HG03095 (cell line): Measurements from ENCODE around the gene ZNF362.
"Not testable (repeated sequence)": the region's sequence is repeated elsewhere in the genome, so short reads cannot be mapped to it uniquely, and the experiment has no call there.

Source experiments
- ATAC-seq: cut with Tn5 transposase; IDR thresholded peaks from one replicate; pipeline ENCODE4 v1.9.1; 2021; ENCODE audit warnings: moderate library complexity; ENCODE audit not compliant: unreplicated experiment

The ZNF362 gene

DNA sequence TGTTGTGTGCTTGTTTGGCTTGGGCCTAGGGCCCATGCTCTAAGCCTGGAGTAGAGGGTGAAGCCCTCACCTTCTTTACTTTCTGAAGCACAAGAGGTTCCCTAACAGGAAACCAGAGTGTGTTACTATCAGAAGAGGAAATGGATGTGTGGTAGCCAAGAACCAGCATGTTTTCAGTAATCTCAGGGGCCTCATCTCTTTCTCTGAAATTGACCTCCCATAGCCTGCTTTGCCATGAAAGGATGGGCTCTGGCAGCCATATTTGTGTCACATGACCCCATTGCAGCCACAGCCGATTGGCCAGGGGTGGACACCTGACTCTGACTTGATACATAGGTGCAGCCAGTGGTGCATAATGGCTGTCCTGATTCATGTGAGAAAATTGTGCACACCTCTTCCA, 46.0 kb downstream of the ZNF362 start:
- no peak for ATAC-seq

DNA sequence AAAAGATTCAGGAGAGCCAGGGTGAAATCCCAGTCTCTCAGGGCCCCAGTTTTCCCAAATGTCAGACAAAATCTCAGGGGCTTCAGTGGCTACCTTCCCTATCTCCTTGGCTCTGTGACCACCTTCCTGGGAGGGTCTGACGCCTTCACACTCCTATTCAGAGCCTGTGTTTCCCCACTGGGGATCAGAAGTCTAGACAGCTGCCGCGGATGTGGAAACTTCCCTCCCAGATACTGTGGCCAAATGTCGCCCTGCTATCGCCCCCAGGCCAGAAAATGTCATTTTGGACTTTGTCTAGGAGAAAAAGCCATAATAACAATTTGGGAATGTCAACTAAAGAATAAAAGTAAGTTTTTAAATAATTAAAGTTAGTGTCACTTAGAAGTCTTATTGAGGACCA, 48.7 kb downstream of the ZNF362 start:
- ATAC-seq = no peak

DNA sequence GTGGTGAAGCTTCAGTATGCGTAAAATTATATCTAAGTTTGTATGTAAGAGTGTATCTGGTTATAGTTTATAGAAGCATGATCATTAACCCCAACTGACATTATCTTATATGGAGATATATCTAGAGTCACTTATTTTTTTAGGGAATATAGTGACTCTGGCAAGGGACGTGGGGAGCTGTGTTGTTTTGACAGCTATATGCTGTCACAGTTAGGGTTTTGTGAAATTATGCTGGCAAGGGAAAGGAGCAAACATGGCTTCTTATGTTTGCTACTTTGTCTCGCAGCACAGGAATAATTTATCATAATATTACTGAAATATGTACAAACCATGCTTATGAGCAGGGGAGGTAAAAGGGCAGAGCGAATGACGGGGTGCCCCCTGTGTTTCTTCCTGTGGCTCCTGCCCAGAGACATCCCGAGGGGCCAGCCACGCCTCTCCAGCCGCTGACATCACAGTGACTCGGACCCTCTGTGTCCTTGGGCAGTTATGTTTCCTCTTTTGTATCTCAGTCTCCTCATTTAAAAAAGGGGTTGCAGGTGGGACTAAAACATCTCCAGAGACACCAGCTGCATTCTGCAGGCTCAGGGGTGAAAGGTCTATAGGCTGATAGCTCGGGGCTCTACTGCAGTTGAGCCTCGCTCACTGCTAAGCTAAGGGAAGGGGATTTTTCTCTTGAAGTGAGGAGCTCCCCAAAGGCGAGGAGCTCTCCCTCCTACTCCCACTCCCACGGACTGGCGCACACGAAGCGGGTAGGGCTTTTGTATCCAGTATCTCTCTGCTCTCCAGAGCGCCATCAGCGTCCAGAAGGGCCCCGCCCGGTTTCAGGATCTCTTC, 49.7 kb downstream of the ZNF362 start:
- no peak for ATAC-seq

DNA sequence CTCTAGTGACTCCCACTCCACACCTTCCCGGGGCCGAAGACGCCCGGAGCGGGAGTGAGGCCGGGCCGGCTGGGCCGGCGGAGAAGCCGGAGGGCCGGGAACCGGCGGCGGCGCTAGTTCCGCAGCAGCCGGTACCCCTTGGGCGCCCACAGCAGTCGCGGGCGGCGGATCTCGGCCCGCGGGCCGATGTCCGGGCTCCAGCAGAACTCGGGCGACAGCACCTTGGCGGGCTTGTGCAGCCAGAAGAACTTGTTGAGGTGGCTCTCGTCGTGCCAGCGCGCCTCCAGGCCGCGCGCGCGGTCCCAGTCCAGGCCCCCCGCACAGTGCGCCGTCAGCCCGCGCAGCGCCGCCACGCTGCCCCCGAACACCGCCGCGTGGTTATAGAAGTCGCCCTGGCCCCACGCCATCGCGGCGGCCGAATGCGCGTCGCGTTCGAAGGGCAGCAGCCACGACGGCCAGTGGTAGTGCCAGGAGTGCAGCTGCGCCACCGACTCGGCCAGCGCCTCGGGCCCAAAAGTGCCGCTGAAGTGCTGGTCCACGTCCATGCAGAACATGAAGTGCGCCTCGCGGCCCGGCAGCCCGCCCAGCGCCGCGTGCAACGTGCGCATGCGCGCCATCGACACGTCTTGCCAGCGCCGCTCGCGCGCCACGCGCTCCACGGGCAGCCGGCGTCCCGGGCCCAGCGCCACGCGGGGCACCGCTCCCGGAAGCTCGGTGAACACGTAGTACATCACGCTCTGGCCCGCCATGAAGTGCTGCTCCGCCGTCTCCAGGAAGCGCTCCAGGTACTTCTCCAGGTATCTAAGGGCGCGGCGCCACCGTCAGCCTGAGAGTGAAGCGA, 50.6 kb downstream of the ZNF362 start:
- ATAC-seq = no peak

DNA sequence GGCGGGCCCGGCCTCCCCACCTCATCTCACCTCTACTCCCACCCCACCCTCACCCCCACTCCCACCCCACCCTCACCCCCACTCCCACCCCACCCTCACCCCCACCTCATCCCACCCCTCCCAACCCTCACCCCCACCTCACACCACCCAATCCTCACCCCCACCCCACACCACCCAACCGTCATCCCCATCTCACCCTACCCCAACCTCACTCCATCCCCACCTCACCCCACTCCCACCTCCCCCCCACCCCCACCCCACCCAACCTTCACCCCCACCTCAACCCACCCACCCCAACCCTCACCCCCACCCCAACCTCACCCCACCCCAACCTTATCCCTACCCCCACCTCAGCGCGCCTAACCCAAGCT, 51.2 kb downstream of the ZNF362 start:
- ATAC-seq = no peak

DNA sequence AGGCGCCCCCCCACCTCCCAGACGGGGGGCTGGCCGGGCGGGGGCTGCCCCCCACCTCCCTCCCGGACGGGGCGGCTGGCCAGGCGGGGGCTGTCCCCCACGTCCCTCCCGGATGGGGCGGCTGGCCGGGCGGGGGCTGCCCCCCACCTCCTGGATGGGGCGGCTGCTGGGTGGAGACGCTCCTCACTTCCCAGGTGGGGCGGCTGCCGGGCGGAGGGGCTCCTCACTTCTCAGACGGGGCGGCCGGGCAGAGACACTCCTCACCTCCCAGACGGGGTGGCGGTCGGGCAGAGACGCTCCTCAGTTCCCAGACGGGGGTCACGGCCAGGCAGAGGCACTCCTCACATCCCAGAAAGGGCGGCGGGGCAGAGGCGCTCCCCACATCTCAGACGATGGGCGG, 53.1 kb downstream of the ZNF362 start:
- not testable (repeated sequence) for ATAC-seq

DNA sequence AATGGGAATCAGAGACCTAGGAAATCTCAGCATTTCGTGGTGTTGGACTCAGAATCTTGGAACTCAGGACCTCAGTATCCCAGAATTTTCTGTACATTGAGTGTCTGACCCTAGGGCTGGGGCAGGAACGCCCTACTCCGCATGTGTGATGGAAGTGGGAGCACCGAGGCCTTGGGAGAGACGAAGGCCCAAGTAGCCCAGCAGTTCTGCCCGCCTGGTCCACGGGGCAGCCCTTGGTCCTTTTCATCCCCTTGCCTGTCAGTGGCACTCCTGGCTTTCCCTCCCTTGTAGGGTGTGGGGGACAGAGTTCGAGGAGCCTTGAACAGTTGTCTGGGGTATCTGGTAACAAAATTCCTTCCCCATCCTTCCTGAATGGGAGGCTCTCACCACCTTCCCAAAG, 54.4 kb downstream of the ZNF362 start:
- no peak for ATAC-seq

DNA sequence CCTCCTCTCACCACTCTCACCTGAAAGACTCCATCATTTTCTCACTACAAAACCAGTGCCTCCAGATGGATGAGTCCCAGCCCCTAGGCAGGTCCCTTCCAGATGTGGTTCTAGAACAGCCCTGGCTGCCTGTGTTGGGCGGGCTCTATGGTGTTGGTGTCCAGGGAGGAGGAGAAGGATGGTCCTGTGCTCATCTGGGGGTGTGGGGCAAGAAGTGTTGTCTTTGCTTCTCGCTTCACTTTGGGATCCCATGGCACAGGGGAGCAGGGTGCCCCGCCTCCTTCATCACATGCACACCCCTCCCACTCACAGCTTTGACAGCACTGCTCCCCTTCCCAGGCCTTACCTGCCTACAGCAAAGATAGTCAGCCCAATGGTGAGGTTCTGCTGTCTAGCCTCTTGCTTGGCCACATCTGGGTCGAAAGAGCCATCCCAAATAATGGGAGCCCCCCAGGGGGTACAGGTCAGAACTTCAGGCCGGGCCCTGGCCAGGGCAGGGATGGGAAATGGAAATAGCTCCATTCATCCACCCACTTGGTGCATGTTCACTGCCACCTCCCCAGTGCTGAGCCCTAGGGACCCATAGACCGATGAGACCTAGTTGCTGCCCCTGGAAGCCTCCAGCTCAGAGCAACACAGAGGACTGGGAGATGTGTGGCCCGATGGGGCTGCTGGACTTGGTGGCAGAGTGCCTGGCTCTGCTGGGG, 55.6 kb downstream of the ZNF362 start:
- no peak for ATAC-seq

DNA sequence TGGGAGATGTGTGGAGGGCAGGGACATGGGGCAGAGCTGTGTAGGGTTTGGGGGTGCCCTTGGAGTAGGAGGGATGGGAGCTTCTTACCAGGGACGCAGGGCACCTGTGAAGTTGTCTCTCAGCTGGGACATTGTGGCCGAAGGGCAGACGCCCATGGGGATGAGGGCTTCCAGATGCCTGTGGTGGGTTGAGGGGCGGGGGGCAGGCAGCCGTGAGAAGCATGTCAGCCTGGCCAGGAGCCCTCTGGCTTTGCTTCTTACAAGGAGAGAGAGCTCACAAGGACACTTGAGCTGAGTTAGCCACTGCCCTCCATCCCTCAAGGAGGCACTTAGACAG, 56.1 kb downstream of the ZNF362 start:
- ATAC-seq = no peak

DNA sequence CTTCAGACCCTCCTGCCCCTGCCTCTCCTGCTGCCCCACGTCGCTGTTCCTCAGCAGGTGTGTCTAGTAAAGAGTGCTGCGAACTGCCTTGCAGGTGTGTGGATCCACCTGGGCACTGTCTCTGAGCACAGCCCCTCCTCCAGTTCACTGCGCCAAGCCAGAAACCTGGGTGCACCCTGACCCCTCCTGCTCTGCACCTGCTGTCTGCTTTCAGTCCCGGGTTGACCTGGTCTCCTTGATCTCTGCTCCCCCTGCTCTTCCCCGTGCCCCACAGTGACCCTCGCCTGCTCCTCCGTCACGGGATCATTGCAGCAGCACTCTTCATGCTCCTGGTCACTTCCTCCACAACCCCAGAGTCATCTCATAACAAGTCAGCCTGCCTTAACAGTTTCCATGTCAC, 58.1 kb downstream of the ZNF362 start:
- no peak for ATAC-seq

DNA sequence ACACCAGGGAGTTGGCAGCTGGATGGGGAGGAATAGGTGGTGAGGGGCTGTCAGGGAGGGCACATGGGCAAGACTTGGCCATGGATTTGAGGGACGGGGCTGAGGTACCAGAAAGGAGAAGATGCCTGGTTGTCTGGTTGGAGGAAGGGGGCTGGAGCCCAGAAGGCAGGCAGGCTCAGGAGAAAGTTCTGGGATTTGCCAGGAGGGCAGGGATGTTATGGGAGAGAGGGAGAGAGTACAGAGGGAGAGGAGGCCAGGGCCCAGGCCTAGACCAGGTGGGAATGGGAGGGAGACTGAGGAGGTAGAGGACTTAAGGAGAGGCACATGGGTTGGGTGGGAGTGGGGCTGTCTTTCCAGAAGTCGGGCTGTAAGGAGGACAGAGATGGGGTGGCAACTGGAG, 60.3 kb downstream of the ZNF362 start:
- no peak for ATAC-seq

DNA sequence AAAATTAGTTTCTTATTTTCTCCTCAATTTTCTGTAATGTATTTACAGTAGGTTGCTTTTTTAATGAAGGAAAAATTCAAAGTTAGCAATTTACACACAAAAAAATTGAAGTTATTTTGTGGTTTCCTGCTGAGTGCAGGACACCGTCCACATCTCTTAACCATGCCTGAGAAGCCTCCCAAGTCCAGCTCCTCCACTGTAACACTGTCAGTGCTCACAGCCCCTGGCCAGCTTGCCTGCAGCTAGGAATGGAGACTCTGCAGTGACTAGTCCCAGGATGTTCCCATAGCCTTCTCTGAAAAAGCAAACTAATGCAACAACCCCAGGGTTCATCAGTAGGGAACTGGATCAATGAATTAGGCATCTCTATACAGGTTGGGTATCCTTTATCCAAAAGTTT, 61.1 kb downstream of the ZNF362 start:
- no peak for ATAC-seq

DNA sequence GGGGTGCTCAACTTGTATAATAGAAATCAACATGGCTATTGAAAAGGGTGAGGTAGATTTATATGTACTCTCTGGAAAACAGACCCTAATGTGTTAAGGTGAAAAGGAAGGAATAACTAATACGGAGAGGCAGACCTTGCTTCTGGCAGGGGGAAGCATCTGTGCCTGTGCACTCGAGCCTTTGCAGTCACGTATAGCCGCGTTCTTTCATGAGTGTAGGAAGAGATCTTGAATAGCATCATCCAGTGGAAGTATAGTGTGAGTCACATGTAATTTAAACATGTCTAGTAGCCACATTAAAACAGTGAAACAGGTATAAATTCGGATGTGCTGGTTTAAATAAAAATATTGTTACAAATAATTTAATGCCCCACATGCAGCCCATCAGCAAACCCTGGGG, 61.7 kb downstream of the ZNF362 start:
- ATAC-seq = no peak

DNA sequence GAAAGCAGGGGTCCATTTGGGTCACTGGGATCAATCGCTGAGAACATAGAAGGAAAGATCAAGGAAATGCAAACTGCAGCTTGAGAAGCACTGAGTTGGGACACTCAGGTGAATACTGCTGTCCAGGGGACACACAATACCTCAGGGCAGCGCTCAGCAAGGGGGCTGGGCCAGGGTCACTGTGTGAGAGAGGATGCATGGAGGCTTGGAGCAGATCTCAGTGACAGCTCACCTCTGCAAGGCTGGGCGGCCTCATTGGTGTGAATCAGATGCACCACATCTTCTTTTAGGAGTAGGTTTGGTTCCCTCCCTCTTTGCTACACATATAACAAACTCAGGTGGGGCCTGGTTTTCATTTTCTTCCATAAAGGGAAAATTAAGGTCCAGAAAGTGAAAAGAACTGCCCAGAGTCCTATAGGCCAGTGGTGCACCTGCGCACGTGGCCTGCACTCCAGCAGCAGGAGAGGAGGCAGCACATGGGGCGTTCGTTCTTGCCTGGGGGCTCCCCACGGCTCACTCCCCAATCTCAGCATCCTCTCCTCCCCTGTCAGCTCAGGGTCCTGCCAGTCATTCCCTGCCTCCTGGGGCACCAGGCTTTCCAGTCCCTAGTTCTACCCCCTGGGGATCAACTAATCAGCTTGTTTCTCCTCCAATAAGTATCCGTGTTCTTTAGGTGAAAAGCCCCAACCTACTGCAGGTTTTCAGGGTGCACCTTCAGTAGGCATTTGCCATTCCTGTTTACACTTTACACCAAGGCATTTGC, 63.1 kb downstream of the ZNF362 start:
- no peak for ATAC-seq

DNA sequence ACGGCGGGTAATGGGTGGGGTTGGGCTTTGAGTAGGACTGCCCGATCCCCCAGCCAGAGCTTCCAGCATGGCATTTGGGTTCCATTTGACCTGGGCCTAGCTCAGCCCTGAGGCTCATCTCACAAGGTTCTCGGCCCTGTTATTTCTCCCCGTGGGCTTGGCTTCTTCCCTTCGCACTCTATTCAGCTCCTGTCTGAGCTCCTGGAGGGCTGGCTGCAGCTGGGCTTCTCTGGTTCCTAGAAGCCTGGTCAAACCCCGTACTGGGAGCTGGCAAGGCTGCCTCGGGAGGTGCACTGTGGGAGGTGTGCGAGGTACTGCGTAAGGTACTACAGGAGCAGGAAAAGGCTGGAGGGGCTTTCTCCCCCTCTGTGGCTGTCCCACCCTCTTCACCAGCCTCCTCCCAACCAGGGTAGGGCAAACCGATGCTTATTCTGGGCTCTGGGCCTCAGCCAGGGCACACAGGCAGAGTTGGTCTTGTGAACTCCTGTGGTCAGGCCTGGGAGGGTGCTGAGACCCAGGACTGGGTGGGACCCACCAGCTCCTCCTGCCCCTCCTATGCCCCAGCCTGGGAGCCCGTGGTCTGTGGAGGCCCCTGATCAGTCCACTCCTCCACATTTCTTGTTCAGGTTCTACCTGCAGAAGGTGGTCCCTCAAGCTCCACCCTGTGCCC, 63.8 kb downstream of the ZNF362 start:
- no peak for ATAC-seq

DNA sequence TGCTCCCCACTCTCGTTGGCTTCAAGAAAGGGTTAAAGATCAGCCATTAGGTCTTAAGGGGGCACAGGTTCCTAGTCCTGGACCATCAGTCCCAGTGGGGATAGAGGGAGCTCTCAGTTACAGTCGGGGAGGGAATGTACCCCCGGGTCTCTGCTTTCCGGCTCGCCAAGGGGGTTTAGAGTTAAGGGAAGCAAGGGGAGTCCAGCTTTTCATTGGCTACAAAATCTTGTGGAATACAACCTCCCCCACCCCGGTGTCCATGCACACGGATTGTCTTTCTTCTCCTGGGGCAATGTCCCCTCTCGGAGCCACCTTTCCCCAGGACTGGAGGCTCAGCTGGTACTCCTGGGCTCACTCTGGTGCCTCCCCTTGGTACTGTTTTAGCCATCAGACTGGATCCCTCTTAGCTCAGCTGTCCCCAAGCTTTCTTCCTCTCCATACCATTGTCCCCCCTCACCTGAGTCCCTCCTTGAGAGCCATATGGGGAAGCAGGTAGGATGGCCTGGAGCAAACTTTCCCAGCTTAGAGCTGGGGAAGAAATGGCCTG, 64.4 kb downstream of the ZNF362 start, which contains the start of gene A3GALT2:
A3GALT2 (minus strand) TSS at position 480 of the 547 bp plus-strand sequence; CDS start at position 480, 0 bp downstream.
- no peak for ATAC-seq

DNA sequence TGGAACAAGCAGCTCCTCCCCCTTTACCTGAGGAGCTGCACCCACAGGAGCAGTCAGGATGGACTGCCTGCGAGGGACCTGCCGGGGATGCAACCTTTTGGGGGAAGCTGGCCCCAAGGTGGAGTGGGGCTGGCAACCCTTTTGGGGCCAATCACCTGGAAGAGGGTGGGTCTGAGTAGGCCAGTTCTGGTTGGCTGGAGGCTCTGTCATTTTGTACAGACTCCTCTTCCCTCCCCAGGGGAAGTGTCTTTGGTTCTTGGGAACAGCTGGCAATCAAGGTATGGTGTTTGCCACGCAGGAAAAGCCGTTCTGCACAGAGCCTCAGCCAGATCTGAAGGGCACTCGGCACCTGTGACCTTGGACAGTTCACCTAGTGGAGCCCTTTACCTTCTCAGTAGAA, 64.9 kb downstream of the ZNF362 start:
- no peak for ATAC-seq

DNA sequence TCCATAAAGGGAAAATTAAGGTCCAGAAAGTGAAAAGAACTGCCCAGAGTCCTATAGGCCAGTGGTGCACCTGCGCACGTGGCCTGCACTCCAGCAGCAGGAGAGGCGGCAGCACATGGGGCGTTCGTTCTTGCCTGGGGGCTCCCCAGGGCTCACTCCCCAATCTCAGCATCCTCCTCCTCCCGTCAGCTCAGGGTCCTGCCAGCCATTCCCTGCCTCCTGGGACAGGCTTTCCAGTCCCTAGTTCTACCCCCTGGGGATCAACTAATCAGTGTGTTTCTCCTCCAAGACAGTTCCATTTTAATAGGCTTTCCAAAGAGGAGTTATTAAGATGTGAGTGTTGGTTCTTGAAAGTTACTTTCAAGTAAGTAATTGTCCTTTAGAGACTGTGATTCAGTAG, 65.8 kb downstream of the ZNF362 start:
- ATAC-seq = no peak

DNA sequence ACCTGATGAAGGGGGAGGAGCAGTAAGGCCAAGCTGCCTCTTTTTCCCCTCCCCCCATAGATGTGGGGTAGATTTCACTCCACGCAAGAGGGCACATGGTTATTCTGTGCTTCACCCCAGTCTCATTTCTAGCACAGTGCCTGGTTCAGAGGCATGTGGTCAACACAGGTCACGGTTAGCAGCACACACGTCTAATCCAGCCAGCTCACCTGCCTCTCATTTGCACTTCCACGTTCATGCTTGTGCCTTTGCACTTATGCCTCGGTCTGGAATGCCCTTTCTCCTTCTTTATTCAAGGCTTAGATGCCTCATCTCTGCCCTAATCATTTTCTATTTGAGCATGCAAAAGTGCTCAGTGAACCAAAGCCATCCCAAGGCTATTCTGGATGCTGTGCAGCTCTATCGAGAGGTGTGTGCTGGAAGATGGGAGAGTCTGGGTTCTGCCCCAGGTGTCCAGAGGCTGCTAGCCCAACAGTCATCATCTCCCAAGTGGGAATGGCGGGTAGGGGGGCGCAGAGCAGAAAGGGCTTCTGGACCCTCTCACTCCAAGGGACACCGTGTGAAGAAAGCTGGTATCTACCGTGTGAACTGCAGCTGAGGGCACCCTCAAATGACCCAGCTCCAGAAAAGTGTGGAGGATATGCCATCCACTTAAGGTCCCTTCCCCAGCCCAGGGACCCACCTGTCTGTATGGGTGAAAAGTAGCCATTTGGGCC, 66.7 kb downstream of the ZNF362 start:
- no peak for ATAC-seq
